Measurements from ENCODE around the gene SLC9A9. TPM values are rescaled to one million over a fixed set of nuclear protein-coding genes. Genes with fewer than 3 reads are reported as not detected.

SLC9A9 gene
- total RNA-seq, 2 donors from 2014 or later: 4.3 to 5.2 TPM

- H3K9me3 Mint-ChIP-seq: no peaks in the 10 kb centered on the region
- H3K36me3 Mint-ChIP-seq (ENCODE audit: insufficient read depth in 2 of 2): no peaks in the 10 kb centered on the region
- ATAC-seq (replicated peaks in 1 of 2): no peak
Observed at GRCh38 chr3:143514874-143515273, 333.4 kb downstream of the SLC9A9 start.

GRCh38 chr3:143514109-143514508, 334.2 kb downstream of the SLC9A9 start:
- no peaks in the 10 kb centered on the region for H3K27me3 Mint-ChIP-seq (ENCODE audit: low read depth)
- ATAC-seq (replicated peaks in 1 of 2): no peak
- no peak overlapping the region for H3K27ac Mint-ChIP-seq
- H3K36me3 Mint-ChIP-seq (ENCODE audit: insufficient read depth in 2 of 2): no peaks in the 10 kb centered on the region
- H3K9me3 Mint-ChIP-seq: no peaks in the 10 kb centered on the region
- H3K4me3 Mint-ChIP-seq: no peak overlapping the region
- no peaks in the 10 kb centered on the region for H3K4me1 Mint-ChIP-seq (ENCODE audit: low read depth)
- no peak for DNase-seq

More at GRCh38 chr3:143514874-143515273, 333.4 kb downstream of the SLC9A9 start:
- no peaks in the 10 kb centered on the region for H3K27me3 Mint-ChIP-seq (ENCODE audit: low read depth)
- no peak for DNase-seq
- H3K4me1 Mint-ChIP-seq (ENCODE audit: low read depth): no peaks in the 10 kb centered on the region
- H3K4me3 Mint-ChIP-seq: no peak overlapping the region
- no peak overlapping the region for H3K27ac Mint-ChIP-seq

GRCh38 chr3:143511174-143511879, 336.9 kb downstream of the SLC9A9 start:
- Mint-ChIP-seq H3K4me3 (no peak overlapping the region), H3K27me3 (ENCODE audit: low read depth) (no peaks in the 10 kb centered on the region), H3K4me1 (ENCODE audit: low read depth) (no peaks in the 10 kb centered on the region), H3K36me3 (ENCODE audit: insufficient read depth in 2 of 2) (no peaks in the 10 kb centered on the region), H3K27ac (no peak overlapping the region), H3K9me3 (no peaks in the 10 kb centered on the region)
- ATAC-seq (replicated peaks in 1 of 2) (no peak), DNase-seq (no peak)

- no peaks in the 10 kb centered on the region for H3K9me3 Mint-ChIP-seq
- no peaks in the 10 kb centered on the region for H3K27me3 Mint-ChIP-seq (ENCODE audit: low read depth)
- ATAC-seq (replicated peaks in 1 of 2): no peak
- H3K36me3 Mint-ChIP-seq (ENCODE audit: insufficient read depth in 2 of 2): no peaks in the 10 kb centered on the region
- no peak for DNase-seq
- H3K27ac Mint-ChIP-seq: no peak overlapping the region
- no peaks in the 10 kb centered on the region for H3K4me1 Mint-ChIP-seq (ENCODE audit: low read depth)
- H3K4me3 Mint-ChIP-seq: no peak overlapping the region
Observed at GRCh38 chr3:143510601-143511000, 337.7 kb downstream of the SLC9A9 start.

- ATAC-seq (replicated peaks in 1 of 2): no peak
- H3K27ac Mint-ChIP-seq: no peak overlapping the region
- no peaks in the 10 kb centered on the region for H3K36me3 Mint-ChIP-seq (ENCODE audit: insufficient read depth in 2 of 2)
- no peaks in the 10 kb centered on the region for H3K4me1 Mint-ChIP-seq (ENCODE audit: low read depth)
- H3K4me3 Mint-ChIP-seq: no peak overlapping the region
- no peak for DNase-seq
- no peaks in the 10 kb centered on the region for H3K9me3 Mint-ChIP-seq
- no peaks in the 10 kb centered on the region for H3K27me3 Mint-ChIP-seq (ENCODE audit: low read depth)
Observed at GRCh38 chr3:143507735-143508580, 340.3 kb downstream of the SLC9A9 start.

GRCh38 chr3:143506190-143506589, 342.1 kb downstream of the SLC9A9 start:
- Mint-ChIP-seq H3K27ac (no peak overlapping the region), H3K36me3 (ENCODE audit: insufficient read depth in 2 of 2) (no peaks in the 10 kb centered on the region), H3K9me3 (no peaks in the 10 kb centered on the region), H3K27me3 (ENCODE audit: low read depth) (no peaks in the 10 kb centered on the region), H3K4me1 (ENCODE audit: low read depth) (no peaks in the 10 kb centered on the region), H3K4me3 (no peak overlapping the region)
- DNase-seq (no peak), ATAC-seq (replicated peaks in 1 of 2) (no peak)

- Mint-ChIP-seq H3K27ac (no peak overlapping the region), H3K27me3 (ENCODE audit: low read depth) (no peaks in the 10 kb centered on the region), H3K9me3 (no peaks in the 10 kb centered on the region), H3K36me3 (ENCODE audit: insufficient read depth in 2 of 2) (no peaks in the 10 kb centered on the region), H3K4me3 (no peak overlapping the region), H3K4me1 (ENCODE audit: low read depth) (no peaks in the 10 kb centered on the region)
- no peak for DNase-seq
- no peak for ATAC-seq (replicated peaks in 1 of 2)
Observed at GRCh38 chr3:143503325-143503885, 344.9 kb downstream of the SLC9A9 start.

- no peaks in the 10 kb centered on the region for H3K9me3 Mint-ChIP-seq
- no peak overlapping the region for H3K4me3 Mint-ChIP-seq
- no peak overlapping the region for H3K27ac Mint-ChIP-seq
- no peaks in the 10 kb centered on the region for H3K4me1 Mint-ChIP-seq (ENCODE audit: low read depth)
- no peaks in the 10 kb centered on the region for H3K36me3 Mint-ChIP-seq (ENCODE audit: insufficient read depth in 2 of 2)
- ATAC-seq (replicated peaks in 1 of 2) (no peak), DNase-seq (no peak)
- no peaks in the 10 kb centered on the region for H3K27me3 Mint-ChIP-seq (ENCODE audit: low read depth)
Observed at GRCh38 chr3:143502081-143502480, 346.2 kb downstream of the SLC9A9 start.

- Mint-ChIP-seq H3K36me3 (ENCODE audit: insufficient read depth in 2 of 2) (no peaks in the 10 kb centered on the region), H3K4me3 (no peak overlapping the region), H3K27me3 (ENCODE audit: low read depth) (no peaks in the 10 kb centered on the region), H3K27ac (no peak overlapping the region), H3K9me3 (no peaks in the 10 kb centered on the region), H3K4me1 (ENCODE audit: low read depth) (no peaks in the 10 kb centered on the region)
- ATAC-seq (replicated peaks in 1 of 2) (no peak), DNase-seq (no peak)
Observed at GRCh38 chr3:143497382-143497781, 350.9 kb downstream of the SLC9A9 start.

- H3K9me3 Mint-ChIP-seq: no peaks in the 10 kb centered on the region
- no peak overlapping the region for H3K4me3 Mint-ChIP-seq
- no peaks in the 10 kb centered on the region for H3K36me3 Mint-ChIP-seq (ENCODE audit: insufficient read depth in 2 of 2)
- ATAC-seq (replicated peaks in 1 of 2): no peak
- H3K27me3 Mint-ChIP-seq (ENCODE audit: low read depth): no peaks in the 10 kb centered on the region
- no peaks in the 10 kb centered on the region for H3K4me1 Mint-ChIP-seq (ENCODE audit: low read depth)
- DNase-seq: no peak
- H3K27ac Mint-ChIP-seq: no peak overlapping the region
Observed at GRCh38 chr3:143496191-143496590, 352.1 kb downstream of the SLC9A9 start.

- no peaks in the 10 kb centered on the region for H3K27me3 Mint-ChIP-seq (ENCODE audit: low read depth)
- no peaks in the 10 kb centered on the region for H3K36me3 Mint-ChIP-seq (ENCODE audit: insufficient read depth in 2 of 2)
- H3K27ac Mint-ChIP-seq: no peak overlapping the region
- H3K9me3 Mint-ChIP-seq: no peaks in the 10 kb centered on the region
- DNase-seq: no peak
- H3K4me3 Mint-ChIP-seq: no peak overlapping the region
- no peak for ATAC-seq (replicated peaks in 1 of 2)
- H3K4me1 Mint-ChIP-seq (ENCODE audit: low read depth): no peaks in the 10 kb centered on the region
Observed at GRCh38 chr3:143495527-143495926, 352.7 kb downstream of the SLC9A9 start.

- no peak for DNase-seq
- Mint-ChIP-seq H3K36me3 (ENCODE audit: insufficient read depth in 2 of 2) (peaks cover 0 to 3% of the 10 kb centered on the region in 2 donors), H3K27ac (no peak overlapping the region), H3K27me3 (ENCODE audit: low read depth) (no peaks in the 10 kb centered on the region), H3K4me3 (no peak overlapping the region), H3K4me1 (ENCODE audit: low read depth) (no peaks in the 10 kb centered on the region), H3K9me3 (no peaks in the 10 kb centered on the region)
- no peak for ATAC-seq (replicated peaks in 1 of 2)
Observed at GRCh38 chr3:143486611-143487010, 361.7 kb downstream of the SLC9A9 start.

- DNase-seq (no peak), ATAC-seq (replicated peaks in 1 of 2) (no peak)
- H3K9me3 Mint-ChIP-seq: no peaks in the 10 kb centered on the region
- no peak overlapping the region for H3K4me3 Mint-ChIP-seq
- no peaks in the 10 kb centered on the region for H3K27me3 Mint-ChIP-seq (ENCODE audit: low read depth)
- peaks cover 0 to 3% of the 10 kb centered on the region in 2 donors for H3K36me3 Mint-ChIP-seq (ENCODE audit: insufficient read depth in 2 of 2)
- H3K27ac Mint-ChIP-seq: no peak overlapping the region
- no peaks in the 10 kb centered on the region for H3K4me1 Mint-ChIP-seq (ENCODE audit: low read depth)
Observed at GRCh38 chr3:143484846-143485512, 363.3 kb downstream of the SLC9A9 start.
